Astrocyte (in vitro differentiated cells and primary cell): ENCODE measurements around the gene TPM4.

Experiments
- EZH2 ChIP-seq: IDR thresholded peaks from 2 replicates; pipeline ENCODE4 v1.6.1; 2012; ENCODE audit warnings: mild to moderate bottlenecking, low read length, inconsistent platforms; ENCODE audit not compliant: insufficient read depth
- TF ChIP-seq, protein P1 (sequence below): IDR thresholded peaks from 2 replicates; pipeline ENCODE4 v1.5.1; 2011; ENCODE audit warnings: low read depth, mild to moderate bottlenecking, inconsistent platforms, low read length, moderate library complexity; ENCODE audit not compliant: insufficient read depth

DNA sequence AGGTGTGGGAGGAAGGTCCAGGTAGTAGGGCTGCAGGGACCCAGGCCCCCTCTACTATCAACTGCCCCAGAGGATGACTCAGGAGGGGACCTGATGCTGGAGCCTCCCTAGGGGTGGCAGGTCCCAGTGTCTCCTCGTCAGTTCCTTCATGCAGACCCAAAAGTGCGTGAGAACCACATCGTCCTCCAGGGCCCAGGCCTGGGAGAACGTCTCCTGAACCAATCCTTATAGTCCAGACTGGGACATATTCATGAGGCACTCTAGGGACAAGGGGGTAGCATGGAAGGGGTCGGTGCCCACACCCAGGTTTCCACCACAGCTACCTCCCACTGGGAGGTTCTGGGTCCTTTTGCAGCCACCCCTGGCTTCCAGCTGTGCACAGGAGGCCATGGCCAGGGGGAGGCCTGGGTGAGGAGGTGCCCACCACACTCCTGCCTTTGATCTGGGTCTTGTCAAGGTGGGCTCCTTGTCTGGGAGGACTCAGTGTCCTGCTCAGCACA lies 38.0 kb upstream of the TPM4 start:
- TF ChIP-seq, protein P1, sequence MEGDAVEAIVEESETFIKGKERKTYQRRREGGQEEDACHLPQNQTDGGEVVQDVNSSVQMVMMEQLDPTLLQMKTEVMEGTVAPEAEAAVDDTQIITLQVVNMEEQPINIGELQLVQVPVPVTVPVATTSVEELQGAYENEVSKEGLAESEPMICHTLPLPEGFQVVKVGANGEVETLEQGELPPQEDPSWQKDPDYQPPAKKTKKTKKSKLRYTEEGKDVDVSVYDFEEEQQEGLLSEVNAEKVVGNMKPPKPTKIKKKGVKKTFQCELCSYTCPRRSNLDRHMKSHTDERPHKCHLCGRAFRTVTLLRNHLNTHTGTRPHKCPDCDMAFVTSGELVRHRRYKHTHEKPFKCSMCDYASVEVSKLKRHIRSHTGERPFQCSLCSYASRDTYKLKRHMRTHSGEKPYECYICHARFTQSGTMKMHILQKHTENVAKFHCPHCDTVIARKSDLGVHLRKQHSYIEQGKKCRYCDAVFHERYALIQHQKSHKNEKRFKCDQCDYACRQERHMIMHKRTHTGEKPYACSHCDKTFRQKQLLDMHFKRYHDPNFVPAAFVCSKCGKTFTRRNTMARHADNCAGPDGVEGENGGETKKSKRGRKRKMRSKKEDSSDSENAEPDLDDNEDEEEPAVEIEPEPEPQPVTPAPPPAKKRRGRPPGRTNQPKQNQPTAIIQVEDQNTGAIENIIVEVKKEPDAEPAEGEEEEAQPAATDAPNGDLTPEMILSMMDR = no peak
- no peak for TF ChIP-seq EZH2
